MG63 (cell line): ENCODE data around the gene OR4M1. TPM values are rescaled to one million over a fixed set of nuclear protein-coding genes. Genes with fewer than 3 reads are reported as not detected.
"Not testable (repeated sequence)": the region's sequence is repeated elsewhere in the genome, so short reads cannot be mapped to it uniquely, and the experiment has no call there.

Experiments used
- DNase-seq: peaks from one replicate; pipeline ENCODE4 v3.0.0-alpha.2; 2020
- H3K27me3 ChIP-seq: fragments of 250-450 bp; sonication (Bioruptor Pico); 2 replicates; pipeline ENCODE4 v1.5.1; 2020; ENCODE audit warnings: mild to moderate bottlenecking, moderate library complexity
- H3K36me3 ChIP-seq: fragments of 250-450 bp; sonication (Bioruptor Pico); 2 replicates; pipeline ENCODE4 v1.5.1; 2020; ENCODE audit warnings: mild to moderate bottlenecking, moderate library complexity
- H3K4me3 ChIP-seq: fragments of 250-450 bp; sonication (Bioruptor Pico); 2 replicates; pipeline ENCODE4 v1.5.1; 2020; ENCODE audit warnings: mild to moderate bottlenecking, moderate library complexity
- H3K9me3 ChIP-seq: fragments of 250-450 bp; sonication (Bioruptor Pico); 2 replicates; pipeline ENCODE4 v1.5.1; 2020; ENCODE audit warnings: mild to moderate bottlenecking, moderate library complexity
- total RNA-seq: library from RNA; depleted of rRNA; stranded (reverse); fragments of >200 nt; shearing (Covaris generic); gene quantifications from 2 replicates; pipeline ENCODE4 v1.2.3, GENCODE V29; 2014; ENCODE audit warnings: low replicate concordance; rRNA removed

OR4M1 gene, protein sequence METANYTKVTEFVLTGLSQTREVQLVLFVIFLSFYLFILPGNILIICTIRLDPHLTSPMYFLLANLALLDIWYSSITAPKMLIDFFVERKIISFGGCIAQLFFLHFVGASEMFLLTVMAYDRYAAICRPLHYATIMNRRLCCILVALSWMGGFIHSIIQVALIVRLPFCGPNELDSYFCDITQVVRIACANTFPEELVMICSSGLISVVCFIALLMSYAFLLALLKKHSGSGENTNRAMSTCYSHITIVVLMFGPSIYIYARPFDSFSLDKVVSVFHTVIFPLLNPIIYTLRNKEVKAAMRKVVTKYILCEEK
- total RNA-seq: not detected in 2 replicates

DNA sequence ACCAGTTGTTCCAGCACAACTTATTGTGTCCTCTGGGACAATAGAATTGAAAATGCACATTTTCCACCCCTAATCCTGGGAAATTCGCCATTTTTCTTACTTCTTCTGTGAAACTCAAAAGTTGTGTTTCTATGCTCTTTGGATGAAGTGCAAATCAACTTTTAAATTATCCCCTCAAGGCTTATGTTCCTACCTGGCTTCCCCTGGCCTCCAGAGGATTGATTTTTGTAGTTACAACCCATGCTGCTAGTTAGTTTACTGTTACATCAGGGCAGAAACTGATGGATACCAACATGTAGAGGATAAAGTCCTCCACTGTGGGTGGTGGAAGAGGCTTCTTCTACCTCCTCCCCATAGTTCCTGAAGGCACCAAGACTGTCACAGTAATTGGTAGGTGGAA lies at the start of gene OR4M1:
OR4M1 (plus strand) TSS at position 301 of the 400 bp plus-strand sequence. CDS start 6,819 bp downstream, outside the sequence.
- not testable (repeated sequence) for DNase-seq, H3K9me3 ChIP-seq, H3K4me3 ChIP-seq, H3K36me3 ChIP-seq, H3K27me3 ChIP-seq

DNA sequence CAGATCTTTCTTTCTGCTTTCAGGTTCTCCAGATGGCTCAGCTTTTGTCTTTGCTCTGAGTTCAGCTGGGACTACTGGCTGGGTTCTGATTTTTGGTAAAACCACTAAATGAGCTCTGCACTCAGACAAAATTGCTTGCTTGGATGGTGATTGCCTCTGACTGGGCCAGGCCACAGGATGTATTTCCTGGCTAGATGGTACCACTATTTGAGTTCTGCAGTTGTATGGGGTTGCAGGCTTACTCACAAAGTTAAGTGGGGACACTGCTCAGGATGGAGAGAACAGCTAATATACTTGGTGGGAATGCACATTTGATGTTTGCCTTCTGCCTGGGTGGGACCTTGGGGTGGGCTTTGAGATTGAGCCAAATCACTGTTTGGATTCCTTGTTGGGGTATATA lies 43.9 kb upstream of the OR4M1 start:
- Histone ChIP-seq H3K4me3 (no peak overlapping the region), H3K36me3 (no peaks in the 10 kb centered on the region), H3K27me3 (no peaks in the 10 kb centered on the region), H3K9me3 (peaks cover 5% of the 10 kb centered on the region; the same call in 1 of the 2 replicates)
- DNase-seq: no peak

DNA sequence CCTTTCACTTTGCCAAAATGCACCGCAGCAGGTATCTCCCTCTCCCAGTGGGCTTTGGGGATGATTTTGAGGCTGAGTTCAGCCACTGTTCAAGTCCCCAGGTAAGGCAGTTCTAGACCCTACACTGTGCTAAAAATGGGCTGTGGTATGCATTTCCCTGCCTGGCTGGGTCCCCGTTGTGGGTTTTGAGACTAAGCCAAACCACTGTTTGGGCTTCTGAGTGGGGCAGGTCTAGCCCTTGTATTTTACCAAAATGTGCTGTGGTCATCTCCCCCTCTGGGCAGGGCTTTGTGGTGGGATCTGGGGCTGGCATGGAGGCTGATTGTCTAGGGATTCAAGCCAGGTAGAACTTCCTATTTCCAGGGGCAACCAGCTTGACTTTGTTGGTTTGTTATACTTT lies 43.5 kb upstream of the OR4M1 start:
- DNase-seq: no peak
- peaks cover 5% of the 10 kb centered on the region; the same call in 1 of the 2 replicates for H3K9me3 ChIP-seq
- H3K4me3 ChIP-seq: no peak overlapping the region
- H3K36me3 ChIP-seq: no peaks in the 10 kb centered on the region
- no peaks in the 10 kb centered on the region for H3K27me3 ChIP-seq

DNA sequence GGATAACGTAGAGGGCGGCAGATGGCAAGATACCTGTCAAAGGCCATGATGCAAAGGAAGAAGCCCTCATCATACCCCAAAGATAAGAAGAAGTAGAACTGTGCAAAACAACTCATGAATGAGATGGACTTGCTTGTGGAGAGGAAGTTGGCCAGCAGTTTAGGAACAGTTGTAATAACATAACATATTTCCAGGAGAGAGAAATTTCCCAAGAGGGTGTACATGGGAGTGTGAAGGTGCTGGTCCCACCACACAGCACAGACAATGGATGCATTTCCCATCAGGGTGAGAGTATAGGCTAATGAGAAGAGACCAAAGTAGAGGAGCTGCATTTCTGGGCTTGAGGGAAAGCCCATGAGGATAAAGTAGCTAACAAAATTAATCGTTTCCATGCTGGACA lies 39.4 kb upstream of the OR4M1 start:
- not testable (repeated sequence) for H3K4me3 ChIP-seq, H3K9me3 ChIP-seq, H3K27me3 ChIP-seq, H3K36me3 ChIP-seq, DNase-seq

DNA sequence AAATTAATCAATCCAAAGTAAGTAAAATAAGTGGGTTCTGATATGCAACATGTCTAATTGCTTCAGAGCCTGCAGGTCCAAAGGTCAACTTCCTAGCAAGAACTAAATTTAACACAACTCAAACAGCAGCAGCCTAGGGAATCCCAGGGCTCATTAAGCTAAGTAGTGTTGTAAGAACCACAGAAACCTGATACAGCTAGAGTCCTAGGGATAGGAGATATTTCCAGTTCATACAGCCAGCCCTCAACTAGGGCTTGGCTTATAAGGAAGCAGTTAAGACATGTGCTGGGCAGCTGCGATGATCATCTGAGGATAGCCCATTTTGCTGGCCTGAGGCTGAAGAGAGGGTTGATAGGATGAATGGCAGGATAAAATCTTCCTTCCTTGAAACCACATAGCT lies 30.0 kb upstream of the OR4M1 start, which contains the start of gene OR4Q3:
OR4Q3 (plus strand) TSS at position 316 of the 400 bp plus-strand sequence.
- no peak for DNase-seq
- H3K4me3 ChIP-seq: no peak within 1 kb of the TSS
- H3K27me3 ChIP-seq: no peaks in the 10 kb centered on the region
- no peaks in the 10 kb centered on the region for H3K9me3 ChIP-seq
- no peaks in the 10 kb centered on the region for H3K36me3 ChIP-seq

DNA sequence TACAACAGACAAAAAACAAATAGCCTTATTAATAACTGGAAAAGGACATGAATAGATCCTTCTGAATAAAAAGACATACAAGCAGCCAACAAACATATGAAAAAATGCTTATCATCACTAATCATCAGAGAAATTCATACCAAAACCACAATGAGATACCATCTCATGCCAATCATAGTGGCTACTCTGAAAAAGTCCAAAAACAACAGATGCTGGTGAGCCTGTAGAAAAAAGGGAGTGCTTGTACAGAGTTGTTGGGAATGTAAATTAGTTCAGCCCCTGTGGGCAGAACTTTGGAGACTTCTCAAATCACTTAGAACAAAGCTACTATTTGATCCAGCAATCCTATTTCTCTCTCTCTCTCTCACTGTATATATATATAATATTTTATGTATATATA lies 21.0 kb upstream of the OR4M1 start:
- H3K9me3 ChIP-seq, DNase-seq, H3K4me3 ChIP-seq, H3K36me3 ChIP-seq, H3K27me3 ChIP-seq: not testable (repeated sequence)

DNA sequence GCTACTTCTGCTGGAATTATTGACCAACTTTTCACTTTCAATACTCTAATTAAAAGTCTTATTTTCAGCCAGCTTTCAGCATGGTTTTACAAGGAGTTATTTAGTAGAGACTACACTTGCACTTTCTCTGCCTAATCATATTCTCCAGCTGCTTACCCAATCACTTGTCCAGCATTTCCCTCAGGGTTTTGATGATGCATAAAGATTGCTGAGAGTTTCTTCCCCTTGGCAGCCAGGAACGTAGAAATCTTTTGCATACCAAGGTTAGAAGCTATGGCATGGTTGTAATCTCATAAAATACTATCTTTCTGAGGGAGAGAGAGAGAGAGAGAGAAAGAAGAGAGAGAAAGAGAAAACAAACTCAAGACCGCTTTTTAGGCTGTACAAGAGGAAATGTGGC lies 19.1 kb upstream of the OR4M1 start:
- H3K4me3 ChIP-seq: no peak overlapping the region
- peak; percentile 18 for DNase-seq
- no peaks in the 10 kb centered on the region for H3K9me3 ChIP-seq
- no peaks in the 10 kb centered on the region for H3K36me3 ChIP-seq
- no peaks in the 10 kb centered on the region for H3K27me3 ChIP-seq

DNA sequence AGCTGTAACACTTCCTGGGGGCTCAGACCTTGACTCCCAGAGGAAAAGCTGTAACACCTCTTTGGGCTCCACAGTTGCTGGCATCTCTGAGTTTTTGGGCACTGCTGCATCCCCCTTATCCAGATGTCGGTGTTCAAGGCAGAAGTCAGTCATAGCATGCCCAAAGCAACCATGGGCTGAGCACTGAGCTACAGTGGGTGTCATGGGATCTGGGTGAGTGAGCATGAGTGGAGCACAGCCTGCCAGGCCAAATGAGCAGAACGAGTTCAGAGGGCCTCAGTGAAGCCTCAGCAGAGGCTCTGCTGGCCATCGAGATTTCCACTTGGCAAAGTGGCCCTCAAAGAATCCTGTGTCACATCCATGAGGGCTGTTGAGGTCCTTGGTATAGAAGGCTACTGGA lies 1.8 kb upstream of the OR4M1 start:
- not testable (repeated sequence) for H3K9me3 ChIP-seq, H3K36me3 ChIP-seq, DNase-seq, H3K27me3 ChIP-seq, H3K4me3 ChIP-seq

DNA sequence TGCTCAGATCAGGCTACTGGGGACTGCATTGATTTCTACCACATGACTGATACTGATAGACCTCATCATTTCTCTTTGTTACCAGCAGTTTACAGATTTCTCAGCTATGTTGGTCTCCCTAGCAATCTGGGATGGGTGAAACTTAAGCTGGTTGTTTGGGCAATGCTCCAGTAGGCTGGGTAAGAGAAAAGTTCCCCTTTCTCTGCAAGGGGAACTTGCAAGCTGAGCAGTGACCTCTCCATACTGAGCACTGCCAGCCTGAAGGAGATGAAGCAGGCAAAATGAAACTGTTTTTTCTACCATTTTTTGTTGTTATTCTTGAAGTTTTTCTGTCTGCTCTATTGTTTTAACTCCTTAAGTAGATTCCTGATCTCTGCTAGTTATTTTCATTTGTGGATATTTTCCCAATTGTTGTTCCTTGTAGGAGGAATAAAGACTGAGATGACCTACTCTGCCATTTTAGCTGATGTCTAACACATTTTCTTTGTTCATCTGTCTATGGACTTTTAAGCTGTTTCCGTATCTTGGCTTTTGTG lies 1.3 kb upstream of the OR4M1 start:
- Histone ChIP-seq H3K9me3 (no peaks in the 10 kb centered on the region), H3K36me3 (no peaks in the 10 kb centered on the region), H3K4me3 (no peak overlapping the region), H3K27me3 (no peaks in the 10 kb centered on the region)
- no peak for DNase-seq

DNA sequence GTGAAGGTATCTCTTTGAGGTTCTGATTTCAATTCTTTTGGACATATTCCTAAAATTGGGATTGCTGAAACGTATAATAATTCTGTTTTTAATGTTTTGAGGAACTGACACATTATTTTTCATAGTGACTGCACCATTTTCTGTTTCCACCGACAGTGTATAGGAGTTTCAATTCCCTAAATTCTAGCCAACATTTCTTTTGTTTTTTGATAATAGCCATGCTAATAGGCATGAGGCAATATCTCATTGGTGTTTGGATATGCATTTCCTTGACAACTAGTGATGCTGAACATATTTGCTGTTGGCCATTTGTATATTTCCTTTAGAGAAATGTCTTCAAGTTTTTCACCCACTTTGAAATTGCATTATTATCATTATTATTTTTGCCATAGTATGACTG lies 850 bp upstream of the OR4M1 start:
- not testable (repeated sequence) for H3K4me3 ChIP-seq, H3K27me3 ChIP-seq, H3K36me3 ChIP-seq, DNase-seq, H3K9me3 ChIP-seq

DNA sequence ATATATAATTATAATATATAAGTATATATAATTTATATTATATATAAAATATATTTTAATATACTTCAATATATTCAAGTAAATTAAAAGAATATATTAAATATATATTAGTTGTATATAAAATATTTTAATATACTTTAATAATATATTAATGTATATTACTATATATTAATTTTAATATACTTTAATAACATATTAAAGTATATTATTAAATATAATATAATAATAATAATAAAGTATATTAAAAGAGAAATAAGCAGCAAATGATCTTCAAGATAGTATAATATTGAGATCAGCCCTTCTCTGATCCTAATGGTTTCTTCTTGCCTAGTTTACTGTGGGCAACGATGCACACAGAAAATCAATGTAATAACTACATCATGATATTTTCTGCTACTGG lies 2.3 kb downstream of the OR4M1 start:
- Histone ChIP-seq H3K4me3 (no peak overlapping the region), H3K36me3 (no peaks in the 10 kb centered on the region), H3K9me3 (no peaks in the 10 kb centered on the region), H3K27me3 (no peaks in the 10 kb centered on the region)
- no peak for DNase-seq

DNA sequence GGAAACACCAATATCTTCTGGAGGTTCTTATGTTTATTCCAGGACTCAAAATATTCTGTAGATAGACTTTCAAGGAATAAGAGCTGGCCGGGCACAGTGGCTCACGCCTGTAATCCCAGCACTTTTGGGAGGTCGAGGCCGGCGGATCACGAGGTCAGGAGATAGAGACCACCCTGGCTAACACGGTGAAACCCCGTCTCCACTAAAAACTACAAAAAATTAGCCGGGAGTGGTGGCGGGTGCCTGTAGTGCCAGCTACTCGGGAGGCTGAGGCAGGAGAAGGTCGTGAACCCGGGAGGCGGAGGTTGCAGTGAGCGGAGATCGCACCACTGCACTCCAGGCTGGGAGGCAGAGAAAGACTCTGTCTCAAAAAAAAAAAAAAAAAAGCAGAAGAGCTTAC lies 12.5 kb downstream of the OR4M1 start:
- not testable (repeated sequence) for H3K9me3 ChIP-seq, H3K36me3 ChIP-seq, H3K27me3 ChIP-seq, DNase-seq, H3K4me3 ChIP-seq

DNA sequence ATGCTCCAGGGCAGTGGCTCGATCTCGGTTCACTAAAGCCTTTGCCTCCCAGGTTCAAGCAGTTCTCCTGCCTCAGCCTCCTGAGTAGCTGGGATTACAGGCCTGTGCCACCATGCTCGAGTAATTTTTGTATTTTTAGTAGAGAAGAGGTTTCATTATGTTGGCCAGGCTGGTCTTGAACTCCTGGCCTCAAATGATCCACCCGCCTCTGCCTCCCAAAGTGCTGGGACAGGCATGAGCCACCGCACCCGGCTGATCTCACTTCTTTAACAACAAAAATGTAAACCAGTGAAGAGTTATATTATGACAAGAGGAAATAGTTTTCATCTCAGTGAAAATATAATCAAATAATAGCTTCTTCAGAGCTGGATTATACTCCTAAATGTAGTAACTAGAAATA lies 14.0 kb downstream of the OR4M1 start:
- not testable (repeated sequence) for H3K27me3 ChIP-seq, DNase-seq, H3K4me3 ChIP-seq, H3K9me3 ChIP-seq, H3K36me3 ChIP-seq

DNA sequence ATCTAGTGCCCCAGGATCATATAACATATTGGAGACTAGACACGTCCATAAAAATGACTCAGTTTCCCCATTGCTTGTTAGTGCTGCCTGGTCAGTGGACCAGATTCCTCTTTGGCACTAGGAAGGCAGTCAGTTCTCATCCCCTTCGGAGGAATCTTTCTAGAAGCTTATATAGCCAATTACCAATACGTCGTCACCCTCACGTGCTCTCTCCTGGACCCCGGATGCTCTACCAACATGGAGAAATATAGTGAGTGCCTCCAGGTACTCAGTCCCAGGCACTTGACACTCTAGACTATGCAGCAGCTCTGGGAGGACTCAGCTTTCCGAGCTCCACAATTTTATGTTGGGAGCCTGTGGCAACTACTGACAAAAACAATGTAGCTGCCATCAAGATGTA lies 14.8 kb downstream of the OR4M1 start:
- H3K4me3 ChIP-seq, H3K36me3 ChIP-seq, DNase-seq, H3K27me3 ChIP-seq, H3K9me3 ChIP-seq: not testable (repeated sequence)

DNA sequence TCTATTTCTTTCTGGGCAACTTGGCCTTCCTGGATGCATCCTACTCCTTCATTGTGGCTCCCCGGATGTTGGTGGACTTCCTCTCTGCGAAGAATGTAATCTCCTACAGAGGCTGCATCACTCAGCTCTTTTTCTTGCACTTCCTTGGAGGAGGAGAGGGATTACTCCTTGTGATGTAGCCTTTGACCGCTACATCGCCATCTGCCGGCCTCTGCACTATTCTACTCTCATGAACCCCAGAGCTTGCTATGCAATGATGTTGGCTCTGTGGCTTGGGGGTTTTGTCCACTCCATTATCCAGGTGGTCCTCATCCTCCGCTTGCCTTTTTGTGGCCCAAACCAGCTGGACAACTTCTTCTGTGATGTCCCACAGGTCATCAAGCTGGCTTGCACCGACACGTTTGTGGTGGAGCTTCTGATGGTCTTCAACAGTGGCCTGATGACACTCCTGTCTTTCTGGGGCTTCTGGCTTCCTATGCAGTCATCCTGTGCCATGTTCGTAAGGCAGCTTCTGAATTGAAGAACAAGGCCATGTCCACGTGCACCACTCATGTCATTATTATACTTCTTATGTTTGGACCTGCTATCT lies 23.3 kb downstream of the OR4M1 start:
- H3K4me3 ChIP-seq, DNase-seq, H3K27me3 ChIP-seq, H3K36me3 ChIP-seq, H3K9me3 ChIP-seq: not testable (repeated sequence)

DNA sequence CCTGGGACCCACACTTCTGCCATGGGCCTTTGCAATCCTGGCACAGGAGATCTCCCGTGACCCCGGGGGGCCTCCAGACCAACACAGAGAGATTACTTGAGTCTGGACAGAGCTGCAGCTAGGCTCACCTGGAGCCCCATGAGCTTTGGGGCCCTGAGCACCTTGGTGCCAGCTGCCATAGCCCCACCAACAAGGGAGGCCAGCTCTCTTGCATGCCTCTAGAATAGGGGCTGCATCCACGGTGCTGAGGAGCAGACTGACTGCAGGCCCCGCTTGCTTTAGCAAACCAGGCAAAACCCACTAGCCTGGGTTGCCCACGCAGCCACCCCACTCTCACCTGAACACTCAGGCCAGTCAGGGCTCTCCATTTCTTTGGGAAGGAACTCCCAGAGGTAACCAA lies 26.6 kb downstream of the OR4M1 start:
- Histone ChIP-seq H3K4me3 (no peak overlapping the region), H3K9me3 (no peaks in the 10 kb centered on the region), H3K36me3 (no peaks in the 10 kb centered on the region), H3K27me3 (no peaks in the 10 kb centered on the region)
- DNase-seq: no peak

DNA sequence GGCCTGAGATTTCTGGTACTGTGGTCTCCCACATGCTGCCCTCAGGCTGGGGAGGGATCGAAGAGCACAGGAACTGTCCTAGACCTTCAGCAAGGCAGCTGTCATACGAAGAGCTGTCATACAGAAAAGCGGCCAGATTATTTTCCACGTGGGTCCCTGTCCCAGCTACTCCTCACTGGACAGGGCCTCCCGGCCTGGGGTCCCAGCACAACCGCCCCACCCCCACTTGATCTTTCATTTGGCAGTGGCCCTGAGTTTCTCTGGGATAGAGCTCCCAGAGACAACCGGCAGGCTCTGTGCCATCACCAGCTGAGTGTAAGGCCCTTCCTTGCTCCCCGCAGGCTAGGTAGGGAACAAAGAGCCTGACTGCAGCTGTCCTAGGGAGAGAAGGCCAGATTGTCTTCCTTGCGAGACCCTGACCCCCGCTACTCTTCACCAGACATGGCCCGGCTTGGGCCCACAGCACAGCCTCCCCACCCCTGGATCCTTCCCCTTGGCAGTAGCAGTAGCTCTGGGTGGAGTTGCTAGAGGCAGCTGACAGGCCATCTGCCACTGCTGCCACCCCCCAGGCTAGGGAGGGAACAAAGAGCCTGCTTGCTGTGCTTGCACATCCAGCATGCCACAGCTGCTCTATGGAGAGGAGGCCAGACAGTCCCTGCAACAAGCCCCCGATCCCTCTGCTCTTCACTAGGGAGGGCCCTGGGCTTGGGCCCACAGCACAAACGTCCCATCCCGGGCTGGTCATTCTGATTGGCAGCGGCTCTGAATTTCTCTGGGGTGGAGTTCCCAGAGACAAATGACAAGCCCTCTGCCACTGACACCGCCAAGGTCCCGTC lies 27.2 kb downstream of the OR4M1 start:
- no peak overlapping the region for H3K4me3 ChIP-seq
- no peaks in the 10 kb centered on the region for H3K9me3 ChIP-seq
- no peaks in the 10 kb centered on the region for H3K36me3 ChIP-seq
- no peaks in the 10 kb centered on the region for H3K27me3 ChIP-seq
- DNase-seq: no peak
